Measurements from ENCODE around the gene GPR183. TPM values are rescaled to one million over a fixed set of nuclear protein-coding genes. Genes with fewer than 3 reads are reported as not detected.

GPR183 gene
- total and polyA plus RNA-seq, 3 experiments from 2014 or later, result 61.5 to 232 (median 62.8) TPM

- Histone ChIP-seq H3K4me1 (ENCODE audit: insufficient read depth, low read length) (peaks cover 87% of the 10 kb centered on the region), H3K36me3 (ENCODE audit: insufficient read depth, low read length) (no peaks in the 10 kb centered on the region), H3K9me3 (ENCODE audit: low read length) (no peaks in the 10 kb centered on the region), H3K27ac (ENCODE audit: low read depth, low read length) (no peak overlapping the region), H3K4me3 (ENCODE audit: low read length) (no peak overlapping the region), H3K27me3 (ENCODE audit: insufficient read depth, low read length, poor library complexity, severe bottlenecking) (no peaks in the 10 kb centered on the region)
- no peak for DNase-seq
- H3K4me3 Mint-ChIP-seq, result peak overlapping the region in 3 of 7 donors; percentile 12 to 38 (median 21)
- H3K9me3 Mint-ChIP-seq, result no peaks in the 10 kb centered on the region
- ChIA-PET CTCF (interaction anchor here (0.9 to 2.3 kb wide), 3 partner anchors 10 to 102 kb away, joined by 3 to 7 read pairs (median 7); no protein-coding TSS in a partner anchor), POLR2A (no interaction called here)
- H3K27me3 Mint-ChIP-seq, result no peaks in the 10 kb centered on the region
- H3K36me3 Mint-ChIP-seq, result peaks cover 0 to 42% (median 22%) of the 10 kb centered on the region in 3 donors
- H3K27ac Mint-ChIP-seq, result peak overlapping the region in 6 of 8 donors; percentile 50 to 99 (median 69)
- peaks cover 90 to 99% (median 96%) of the 10 kb centered on the region in 3 donors for H3K4me1 Mint-ChIP-seq
These were observed 28.4 kb downstream of the GPR183 start for GRCh38 chr13:99278843-99279242.

GRCh38 chr13:99278200-99278599, 29.0 kb downstream of the GPR183 start:
- ChIA-PET CTCF (interaction anchor here (0.9 to 1.8 kb wide), 2 partner anchors 9 to 76 kb away, joined by 3 to 7 read pairs; no protein-coding TSS in a partner anchor), POLR2A (no interaction called here)
- Histone ChIP-seq H3K36me3 (ENCODE audit: insufficient read depth, low read length) (no peaks in the 10 kb centered on the region), H3K27me3 (ENCODE audit: insufficient read depth, low read length, poor library complexity, severe bottlenecking) (no peaks in the 10 kb centered on the region), H3K4me3 (ENCODE audit: low read length) (no peak overlapping the region), H3K4me1 (ENCODE audit: insufficient read depth, low read length) (peaks cover 85% of the 10 kb centered on the region), H3K9me3 (ENCODE audit: low read length) (no peaks in the 10 kb centered on the region), H3K27ac (ENCODE audit: low read depth, low read length) (no peak overlapping the region)
- Mint-ChIP-seq H3K27ac (peak overlapping the region; percentile 23 to 99 (median 86)), H3K27me3 (no peaks in the 10 kb centered on the region), H3K9me3 (no peaks in the 10 kb centered on the region), H3K4me1 (peaks cover 93 to 99% (median 97%) of the 10 kb centered on the region in 3 donors), H3K4me3 (peak overlapping the region in 5 of 7 donors; percentile 64 to 75 (median 72)), H3K36me3 (peaks cover 0 to 42% (median 22%) of the 10 kb centered on the region in 3 donors)
- no peak for DNase-seq

GRCh38 chr13:99277629-99278028, 29.6 kb downstream of the GPR183 start:
- no peak for DNase-seq
- peak overlapping the region in 5 of 7 donors; percentile 17 to 63 (median 36) for H3K4me3 Mint-ChIP-seq
- ChIA-PET POLR2A (no interaction called here), CTCF (interaction anchor here (0.9 to 9.5 kb wide), 3 partner anchors 8 to 76 kb away, joined by 3 to 94 read pairs (median 7); partner anchors contain the start of gene GPR183)
- Histone ChIP-seq H3K4me1 (ENCODE audit: insufficient read depth, low read length) (peaks cover 82% of the 10 kb centered on the region), H3K36me3 (ENCODE audit: insufficient read depth, low read length) (no peaks in the 10 kb centered on the region), H3K9me3 (ENCODE audit: low read length) (no peaks in the 10 kb centered on the region), H3K27ac (ENCODE audit: low read depth, low read length) (no peak overlapping the region), H3K27me3 (ENCODE audit: insufficient read depth, low read length, poor library complexity, severe bottlenecking) (no peaks in the 10 kb centered on the region), H3K4me3 (ENCODE audit: low read length) (no peak overlapping the region)
- H3K36me3 Mint-ChIP-seq, result peaks cover 0 to 44% (median 23%) of the 10 kb centered on the region in 3 donors
- H3K27ac Mint-ChIP-seq, result peak overlapping the region in 7 of 8 donors; percentile 33 to 99 (median 66)
- H3K9me3 Mint-ChIP-seq, result peaks cover 0 to 2% (median 2%) of the 10 kb centered on the region in 5 donors
- H3K4me1 Mint-ChIP-seq, result peaks cover 92 to 99% (median 97%) of the 10 kb centered on the region in 3 donors
- no peaks in the 10 kb centered on the region for H3K27me3 Mint-ChIP-seq

- Histone ChIP-seq H3K4me3 (ENCODE audit: low read length) (no peak overlapping the region), H3K9me3 (ENCODE audit: low read length) (no peaks in the 10 kb centered on the region), H3K36me3 (ENCODE audit: insufficient read depth, low read length) (no peaks in the 10 kb centered on the region), H3K4me1 (ENCODE audit: insufficient read depth, low read length) (peaks cover 81% of the 10 kb centered on the region), H3K27me3 (ENCODE audit: insufficient read depth, low read length, poor library complexity, severe bottlenecking) (no peaks in the 10 kb centered on the region), H3K27ac (ENCODE audit: low read depth, low read length) (no peak overlapping the region)
- H3K27ac Mint-ChIP-seq, result peak overlapping the region; percentile 66 to 99 (median 86)
- H3K36me3 Mint-ChIP-seq, result peaks cover 0 to 47% (median 23%) of the 10 kb centered on the region in 3 donors
- H3K4me3 Mint-ChIP-seq, result peak overlapping the region in 6 of 7 donors; percentile 2 to 56 (median 17)
- DNase-seq, result no peak
- POLR2A ChIA-PET, result interaction anchor here (0.5 to 2.8 kb wide), 2 partner anchors 76 to 147 kb away, joined by 3 to 10 read pairs; no protein-coding TSS in a partner anchor
- no peaks in the 10 kb centered on the region for H3K27me3 Mint-ChIP-seq
- CTCF ChIA-PET, result interaction anchor here (1.0 to 15.1 kb wide), 6 partner anchors 20 to 158 kb away, joined by 3 to 276 read pairs (median 49); partner anchors contain the start of gene GPR183
- peaks cover 90 to 99% (median 97%) of the 10 kb centered on the region in 3 donors for H3K4me1 Mint-ChIP-seq
- peaks cover 0 to 2% (median 2%) of the 10 kb centered on the region in 5 donors for H3K9me3 Mint-ChIP-seq
These were observed 30.5 kb downstream of the GPR183 start for GRCh38 chr13:99276706-99277105.

- H3K4me3 ChIP-seq (ENCODE audit: low read length), result no peak overlapping the region
These were observed 32.1 kb downstream of the GPR183 start for GRCh38 chr13:99275093-99275469.

GRCh38 chr13:99273128-99273527, 34.1 kb downstream of the GPR183 start:
- Histone ChIP-seq H3K27ac (ENCODE audit: low read depth, low read length) (peak overlapping the region; percentile 72), H3K27me3 (ENCODE audit: insufficient read depth, low read length, poor library complexity, severe bottlenecking) (no peaks in the 10 kb centered on the region), H3K4me3 (ENCODE audit: low read length) (no peak overlapping the region), H3K36me3 (ENCODE audit: insufficient read depth, low read length) (no peaks in the 10 kb centered on the region), H3K4me1 (ENCODE audit: insufficient read depth, low read length) (peaks cover 75% of the 10 kb centered on the region), H3K9me3 (ENCODE audit: low read length) (no peaks in the 10 kb centered on the region)
- Mint-ChIP-seq H3K9me3 (peaks cover 0 to 2% (median 2%) of the 10 kb centered on the region in 5 donors), H3K4me3 (peak overlapping the region; percentile 46 to 81 (median 64)), H3K27ac (peak overlapping the region; percentile 93 to 99 (median 99)), H3K4me1 (peaks cover 79 to 92% (median 92%) of the 10 kb centered on the region in 3 donors), H3K36me3 (peaks cover 0 to 30% (median 12%) of the 10 kb centered on the region in 3 donors), H3K27me3 (no peaks in the 10 kb centered on the region)
- CTCF ChIA-PET, result interaction anchor here (0.7 to 15.1 kb wide), 10 partner anchors 32 to 168 kb away, joined by 3 to 276 read pairs (median 50); partner anchors contain the start of genes GPR183 and UBAC2
- peak in 3 of 5 donors; percentile 21 to 73 (median 65) for DNase-seq
- POLR2A ChIA-PET, result interaction anchor here (0.7 to 1.0 kb wide), 5 partner anchors 9 to 82 kb away, joined by 4 to 8 read pairs (median 5); no protein-coding TSS in a partner anchor

More at GRCh38 chr13:99275093-99275469, 32.1 kb downstream of the GPR183 start:
- Histone ChIP-seq H3K4me1 (ENCODE audit: insufficient read depth, low read length) (peaks cover 89% of the 10 kb centered on the region), H3K27ac (ENCODE audit: low read depth, low read length) (no peak overlapping the region), H3K36me3 (ENCODE audit: insufficient read depth, low read length) (no peaks in the 10 kb centered on the region), H3K27me3 (ENCODE audit: insufficient read depth, low read length, poor library complexity, severe bottlenecking) (no peaks in the 10 kb centered on the region), H3K9me3 (ENCODE audit: low read length) (no peaks in the 10 kb centered on the region)
- Mint-ChIP-seq H3K27ac (peak overlapping the region; percentile 93 to 99 (median 99)), H3K4me1 (peaks cover 91 to 100% (median 99%) of the 10 kb centered on the region in 3 donors), H3K4me3 (peak overlapping the region; percentile 9 to 78 (median 63)), H3K9me3 (peaks cover 0 to 2% (median 2%) of the 10 kb centered on the region in 5 donors), H3K27me3 (no peaks in the 10 kb centered on the region), H3K36me3 (peaks cover 0 to 32% (median 17%) of the 10 kb centered on the region in 3 donors)
- CTCF ChIA-PET, result interaction anchor here (1.1 to 15.1 kb wide), 11 partner anchors 9 to 160 kb away, joined by 3 to 276 read pairs (median 5); partner anchors contain the start of gene GPR183
- POLR2A ChIA-PET, result interaction anchor here (0.6 to 2.8 kb wide), 8 partner anchors 20 to 159 kb away, joined by 3 to 10 read pairs (median 3); partner anchors contain the start of genes GPR183 and UBAC2
- peak in 4 of 5 donors; percentile 23 to 73 (median 45) for DNase-seq

- Histone ChIP-seq H3K4me1 (ENCODE audit: insufficient read depth, low read length) (peaks cover 69% of the 10 kb centered on the region), H3K36me3 (ENCODE audit: insufficient read depth, low read length) (no peaks in the 10 kb centered on the region), H3K27me3 (ENCODE audit: insufficient read depth, low read length, poor library complexity, severe bottlenecking) (no peaks in the 10 kb centered on the region), H3K4me3 (ENCODE audit: low read length) (no peak overlapping the region), H3K9me3 (ENCODE audit: low read length) (no peaks in the 10 kb centered on the region), H3K27ac (ENCODE audit: low read depth, low read length) (peak overlapping the region; percentile 70)
- peaks cover 0 to 33% (median 12%) of the 10 kb centered on the region in 3 donors for H3K36me3 Mint-ChIP-seq
- H3K4me3 Mint-ChIP-seq, result peak overlapping the region in 5 of 7 donors; percentile 7 to 58 (median 52)
- DNase-seq, result no peak
- ChIA-PET POLR2A (interaction anchor here (0.8 to 1.6 kb wide), 5 partner anchors 10 to 89 kb away, joined by 3 to 5 read pairs (median 4); partner anchors contain the start of gene UBAC2), CTCF (interaction anchor here (0.8 to 15.1 kb wide), 14 partner anchors 11 to 244 kb away, joined by 3 to 276 read pairs (median 42); partner anchors contain the start of genes GPR183 and UBAC2)
- H3K9me3 Mint-ChIP-seq, result peaks cover 0 to 2% (median 2%) of the 10 kb centered on the region in 5 donors
- no peaks in the 10 kb centered on the region for H3K27me3 Mint-ChIP-seq
- peak overlapping the region; percentile 93 to 99 (median 99) for H3K27ac Mint-ChIP-seq
- H3K4me1 Mint-ChIP-seq, result peaks cover 73 to 86% (median 85%) of the 10 kb centered on the region in 3 donors
These were observed 34.7 kb downstream of the GPR183 start for GRCh38 chr13:99272481-99272880.
